GM15510 (cell line): Measurements from ENCODE around the gene QSOX2.

Experiments
- POLR2A ChIP-seq: IDR thresholded peaks from 3 replicates; pipeline ENCODE4 v1.6.1; 2011; ENCODE audit warnings: borderline replicate concordance; ENCODE audit not compliant: insufficient read length; ENCODE audit errors: extremely low read depth

The QSOX2 gene

DNA sequence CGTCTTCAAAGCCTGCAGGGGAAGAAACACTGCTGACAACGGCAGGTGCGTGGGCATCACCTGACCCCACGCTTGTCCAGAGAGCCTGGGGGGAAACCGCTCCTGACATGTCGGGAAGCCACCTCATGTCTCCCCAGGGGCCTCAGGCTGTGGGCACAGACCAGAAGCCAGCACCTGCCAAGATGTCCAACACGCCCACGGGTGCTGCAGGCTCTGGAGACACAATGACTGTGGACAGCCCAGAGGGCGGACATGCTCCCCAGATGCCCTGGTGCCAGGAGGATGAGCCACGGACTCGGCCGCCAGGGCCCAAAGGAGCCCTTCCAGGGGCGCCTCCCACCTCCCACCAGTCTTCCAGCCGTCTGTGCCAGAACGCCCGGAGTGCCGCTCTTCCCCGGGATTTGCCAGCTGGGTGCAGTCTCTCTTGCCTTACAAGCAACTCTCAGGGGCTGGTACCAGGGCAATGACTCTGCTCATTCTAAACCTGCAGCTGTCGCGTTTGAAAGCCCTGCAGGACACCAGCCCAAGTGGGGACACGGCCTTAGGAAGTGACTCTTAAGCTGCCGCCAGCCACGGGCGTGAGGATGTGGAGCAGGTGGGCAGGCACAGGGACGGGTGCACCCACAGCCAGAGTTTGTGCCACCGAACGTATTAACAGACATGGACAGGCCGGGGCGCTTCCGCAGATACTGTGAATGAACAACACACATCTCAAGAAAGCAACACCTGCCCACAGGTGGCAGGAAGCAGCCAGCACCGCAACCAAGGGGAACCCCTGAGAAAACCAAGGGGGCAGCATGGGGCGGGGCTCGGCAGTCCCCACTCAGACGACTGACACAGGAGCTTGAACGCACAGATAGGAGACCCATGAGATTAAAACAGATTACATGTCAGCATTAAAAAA is 33.9 kb downstream of the QSOX2 start:
- TF ChIP-seq POLR2A, result no peak

DNA sequence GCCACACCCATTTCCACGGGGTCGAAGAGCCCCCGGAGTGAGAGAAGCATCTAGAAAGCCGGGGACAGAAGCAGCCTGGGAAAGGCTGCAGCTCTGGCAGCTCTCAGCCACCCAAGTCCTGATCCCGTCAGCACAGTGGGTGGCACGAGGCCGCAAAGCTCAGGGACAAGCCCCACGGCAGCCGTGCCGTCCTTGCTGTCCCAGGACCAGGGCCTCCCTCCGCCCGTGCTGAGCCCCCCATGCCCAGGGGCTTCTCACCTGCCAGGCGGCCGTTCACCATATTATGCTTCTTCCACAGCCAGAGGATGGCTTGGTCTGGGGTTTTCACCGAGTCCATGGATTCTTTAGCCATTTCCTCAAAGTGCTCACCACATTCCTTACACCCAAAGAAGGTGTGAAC is 34.6 kb downstream of the QSOX2 start:
- no peak for TF ChIP-seq POLR2A

DNA sequence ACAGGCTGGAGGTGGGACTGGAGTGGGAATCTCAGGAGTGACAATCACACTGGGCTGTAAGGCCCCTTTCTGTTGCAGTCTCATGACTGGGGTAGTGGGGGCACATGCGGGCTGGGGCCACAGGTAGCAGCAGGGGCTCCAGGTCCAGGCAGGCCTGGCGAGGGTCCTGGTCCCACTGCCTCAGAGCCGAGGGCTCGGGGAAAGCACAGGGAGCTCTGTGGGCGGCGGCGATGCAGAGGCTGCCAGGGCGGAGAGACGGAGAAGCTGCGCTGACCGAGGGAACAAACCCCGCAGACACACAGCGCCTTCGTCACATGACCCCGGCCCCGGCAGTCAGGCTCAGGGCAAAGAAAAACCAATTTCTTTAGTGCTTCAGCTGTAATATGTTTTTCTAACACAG is 35.3 kb downstream of the QSOX2 start:
- TF ChIP-seq POLR2A, result no peak

DNA sequence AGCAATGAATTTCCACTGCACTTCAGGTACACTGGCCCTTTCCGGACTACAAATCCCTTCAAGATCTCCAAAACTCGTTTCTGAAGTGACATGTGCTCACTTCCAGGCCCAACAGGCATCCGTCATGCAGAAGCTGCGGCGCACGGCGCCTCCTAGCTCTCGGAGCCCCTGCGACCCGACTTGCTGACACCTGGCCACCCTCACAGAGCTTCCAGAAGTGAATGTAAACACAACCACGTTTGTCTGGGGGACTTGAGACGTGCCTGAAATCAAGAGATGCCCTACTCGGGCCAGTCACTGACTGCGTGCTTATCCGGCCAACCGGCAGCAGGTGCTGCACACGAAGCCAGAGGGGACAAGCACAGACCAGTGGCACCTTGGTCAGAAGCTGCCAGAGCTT is 35.8 kb downstream of the QSOX2 start:
- no peak for TF ChIP-seq POLR2A

DNA sequence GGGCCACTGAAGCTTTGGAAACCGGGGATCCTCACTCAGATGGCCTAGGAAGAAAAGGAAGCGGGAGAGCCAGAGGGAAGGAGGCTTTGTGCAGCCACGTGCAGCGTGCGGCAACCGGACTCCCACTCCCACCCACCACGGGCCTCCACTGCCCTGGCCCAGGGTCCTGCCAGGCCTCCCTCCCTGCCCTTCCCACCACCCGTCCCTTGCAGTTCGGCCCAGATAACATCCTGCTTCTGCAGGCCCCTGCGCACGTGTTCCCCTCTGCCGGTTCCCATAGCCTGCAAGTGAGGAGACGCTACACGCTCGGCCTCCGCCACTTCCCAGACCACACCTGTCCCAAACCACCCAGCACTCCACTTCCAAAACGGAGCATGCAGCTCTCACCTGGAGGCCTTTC is 36.4 kb downstream of the QSOX2 start:
- no peak for TF ChIP-seq POLR2A

DNA sequence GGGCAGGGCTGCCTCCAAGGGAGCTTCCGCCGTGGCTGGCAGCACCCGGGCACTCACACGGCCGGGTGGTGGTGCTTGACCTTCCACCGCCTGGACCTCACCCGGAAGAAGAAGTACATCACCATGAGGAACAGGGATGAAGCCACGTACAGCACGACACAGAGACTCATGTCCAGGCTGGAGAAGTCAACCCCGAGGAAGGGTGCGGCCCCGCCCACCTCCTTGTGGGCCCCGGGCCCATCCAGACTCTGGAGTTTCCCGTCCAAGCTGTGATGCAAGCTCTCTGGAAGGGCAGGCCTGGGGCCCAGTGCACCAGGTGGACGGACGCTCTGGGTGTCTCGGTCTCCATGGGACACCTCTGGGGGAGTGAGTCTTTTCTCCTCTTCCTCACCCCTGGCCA is 36.9 kb downstream of the QSOX2 start:
- no peak for TF ChIP-seq POLR2A

- no peak for TF ChIP-seq POLR2A
These were observed 38.0 kb downstream of the QSOX2 start for GRCh38 chr9:136207616-136208015.

GRCh38 chr9:136206602-136207275 is 38.9 kb downstream of the QSOX2 start:
- TF ChIP-seq POLR2A, result no peak

GRCh38 chr9:136205707-136205992 is 40.0 kb downstream of the QSOX2 start:
- no peak for TF ChIP-seq POLR2A

- no peak for TF ChIP-seq POLR2A
These were observed 40.5 kb downstream of the QSOX2 start, which contains the start of gene LHX3 for GRCh38 chr9:136204838-136205706. Gene LHX3, minus strand, starts transcription at chr9:136205128. Its CDS starts 116 bp downstream, at chr9:136205012.

- TF ChIP-seq POLR2A, result no peak
These were observed 41.3 kb downstream of the QSOX2 start for GRCh38 chr9:136204145-136204805.

DNA sequence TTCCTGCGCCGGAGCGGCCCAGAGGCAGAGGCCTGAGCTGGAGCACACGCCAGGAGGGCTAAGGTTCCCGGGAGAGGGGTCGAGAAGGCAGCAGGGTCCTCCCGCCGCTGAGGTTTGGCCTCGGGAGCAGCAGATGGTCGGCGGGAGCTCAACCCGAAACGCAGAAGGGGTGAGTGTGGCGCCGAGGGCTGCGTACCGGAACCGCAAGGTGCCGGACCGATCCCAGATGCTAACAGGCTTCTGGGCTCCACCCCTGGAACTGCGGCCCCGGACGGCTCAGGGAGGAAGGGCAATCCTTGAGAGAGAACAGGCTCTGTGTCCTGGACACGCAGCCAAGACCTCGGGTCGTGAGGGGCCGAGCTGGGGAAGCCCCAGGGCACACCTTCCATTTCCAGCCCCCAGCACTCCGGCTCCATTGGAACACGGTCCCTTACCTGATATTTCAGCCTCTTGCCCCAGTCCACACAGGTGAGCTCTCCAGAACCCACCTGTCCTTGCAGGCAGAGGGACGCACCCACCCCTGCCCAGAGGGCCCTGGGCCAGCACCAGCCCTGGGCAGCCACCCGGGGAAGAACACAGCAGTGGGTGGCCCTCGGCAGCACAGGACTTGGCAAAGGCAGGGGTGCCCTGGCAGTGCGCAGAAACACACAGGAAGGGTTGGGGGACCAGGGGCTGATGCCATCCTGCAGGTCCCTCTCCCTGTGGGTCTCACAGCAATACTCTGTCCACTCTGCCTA is 42.0 kb downstream of the QSOX2 start:
- TF ChIP-seq POLR2A, result no peak

GRCh38 chr9:136202454-136203407 is 42.9 kb downstream of the QSOX2 start:
- no peak for TF ChIP-seq POLR2A
